Myocyte (in vitro differentiated cells): ENCODE results near the gene SMARCA4. TPM values are rescaled to one million over a fixed set of nuclear protein-coding genes. Genes with fewer than 3 reads are reported as not detected.
A peak's percentile ranks its signal among the peaks of the same experiment; 100 is the strongest.
"Not testable (repeated sequence)": the region's sequence is repeated elsewhere in the genome, so short reads cannot be mapped to it uniquely, and the experiment has no call there.

ENCODE experiments used
- DNase-seq: peaks from one replicate; pipeline ENCODE4 v3.0.0-alpha.2; 2012; ENCODE audit warnings: low read depth
- total RNA-seq: library from RNA; depleted of rRNA; stranded (reverse); fragments of >200 nt; gene quantifications from 2 replicates; pipeline ENCODE4 v1.2.3, GENCODE V29; 2014

The SMARCA4 gene
- total RNA-seq, 1 donor from 2014 or later: 80.2 TPM

GRCh38 chr19:11064831-11065303 lies 104.0 kb downstream of the SMARCA4 start:
- peak; percentile 35 for DNase-seq

- no peak for DNase-seq
These were observed 105.5 kb downstream of the SMARCA4 start for GRCh38 chr19:11066326-11066725.

GRCh38 chr19:11067356-11068113 lies 106.7 kb downstream of the SMARCA4 start:
- peak; percentile 70 for DNase-seq

- no peak for DNase-seq
These were observed 108.7 kb downstream of the SMARCA4 start for GRCh38 chr19:11069561-11069960.

- DNase-seq: no peak
These were observed 109.3 kb downstream of the SMARCA4 start for GRCh38 chr19:11070123-11070522.

- DNase-seq: no peak
These were observed 112.7 kb downstream of the SMARCA4 start for GRCh38 chr19:11073568-11073967.

- DNase-seq: not testable (repeated sequence)
These were observed 116.0 kb downstream of the SMARCA4 start for GRCh38 chr19:11076792-11077191.

- DNase-seq: no peak
These were observed 118.1 kb downstream of the SMARCA4 start for GRCh38 chr19:11078893-11079292.

- no peak for DNase-seq
These were observed 119.2 kb downstream of the SMARCA4 start for GRCh38 chr19:11079999-11080398.

GRCh38 chr19:11087870-11088505 lies 127.2 kb downstream of the SMARCA4 start:
- no peak for DNase-seq

- peak; percentile 62 for DNase-seq
These were observed 127.8 kb downstream of the SMARCA4 start for GRCh38 chr19:11088506-11089253.

- peak; percentile 93 for DNase-seq
These were observed 128.6 kb downstream of the SMARCA4 start, which contains the start of gene LDLR for GRCh38 chr19:11089254-11090013. Gene LDLR (plus strand): TSS chr19:11089463. CDS start chr19:11089549, 86 bp downstream.

GRCh38 chr19:11090014-11090263 lies 129.1 kb downstream of the SMARCA4 start:
- not testable (repeated sequence) for DNase-seq

- DNase-seq: peak; percentile 97
These were observed 129.6 kb downstream of the SMARCA4 start for GRCh38 chr19:11090264-11090996.

GRCh38 chr19:11090997-11091702 lies 130.3 kb downstream of the SMARCA4 start:
- no peak for DNase-seq

GRCh38 chr19:11091703-11092153 lies 130.9 kb downstream of the SMARCA4 start:
- peak; percentile 90 for DNase-seq

GRCh38 chr19:11092181-11092538 lies 131.3 kb downstream of the SMARCA4 start:
- peak; percentile 46 for DNase-seq

GRCh38 chr19:11093689-11094238 lies 132.9 kb downstream of the SMARCA4 start:
- DNase-seq: no peak

GRCh38 chr19:11094520-11094894 lies 133.7 kb downstream of the SMARCA4 start:
- no peak for DNase-seq
